ENCODE data around the gene TP53.

TP53 gene

GRCh38 chr17:7707446-7707845 is 20.2 kb upstream of the TP53 start:
- in situ Hi-C loops (cut with MboI; ENCODE audit: low sequenced_read_pairs) = no loop called here

DNA sequence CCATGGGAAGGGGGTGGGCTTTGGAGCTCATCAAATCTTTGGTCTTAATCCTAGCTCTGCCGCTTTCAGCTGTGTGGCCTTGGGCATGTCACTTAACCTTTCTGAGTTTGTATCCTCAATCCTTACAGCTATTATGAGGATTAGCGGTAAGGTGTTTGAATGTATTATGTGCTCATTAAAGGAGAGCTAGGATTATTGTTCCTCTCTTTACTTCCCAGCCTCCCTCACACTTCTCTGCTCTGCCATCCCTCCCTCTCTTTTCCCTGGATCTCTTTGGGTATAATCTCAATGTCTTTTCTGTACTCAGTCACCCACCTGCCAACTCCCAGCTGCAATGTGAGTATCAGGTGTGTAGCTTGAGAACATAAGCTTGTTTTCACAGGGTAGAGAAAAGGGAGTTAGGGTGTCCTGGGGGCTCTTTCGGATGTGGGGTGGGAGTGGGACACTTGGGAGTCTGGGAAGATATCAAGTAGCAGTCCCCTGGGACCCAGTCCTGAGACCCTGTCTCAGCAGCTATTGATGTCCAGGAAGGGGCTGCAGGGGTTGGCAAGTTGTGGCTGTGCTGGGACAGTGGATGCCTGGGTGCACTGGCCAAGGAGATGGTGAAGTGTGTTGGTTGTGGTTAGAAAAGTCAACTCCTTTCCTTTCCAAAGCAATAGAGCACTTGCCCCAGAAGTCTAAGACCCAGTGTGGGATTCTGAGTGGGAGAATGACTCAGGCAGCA is 19.5 kb upstream of the TP53 start:
- in situ Hi-C loops (cut with MboI; ENCODE audit: low sequenced_read_pairs) = no loop called here

- in situ Hi-C loops (cut with MboI; ENCODE audit: low sequenced_read_pairs) = no loop called here
Observed at GRCh38 chr17:7705269-7706255, 18.3 kb upstream of the TP53 start.

DNA sequence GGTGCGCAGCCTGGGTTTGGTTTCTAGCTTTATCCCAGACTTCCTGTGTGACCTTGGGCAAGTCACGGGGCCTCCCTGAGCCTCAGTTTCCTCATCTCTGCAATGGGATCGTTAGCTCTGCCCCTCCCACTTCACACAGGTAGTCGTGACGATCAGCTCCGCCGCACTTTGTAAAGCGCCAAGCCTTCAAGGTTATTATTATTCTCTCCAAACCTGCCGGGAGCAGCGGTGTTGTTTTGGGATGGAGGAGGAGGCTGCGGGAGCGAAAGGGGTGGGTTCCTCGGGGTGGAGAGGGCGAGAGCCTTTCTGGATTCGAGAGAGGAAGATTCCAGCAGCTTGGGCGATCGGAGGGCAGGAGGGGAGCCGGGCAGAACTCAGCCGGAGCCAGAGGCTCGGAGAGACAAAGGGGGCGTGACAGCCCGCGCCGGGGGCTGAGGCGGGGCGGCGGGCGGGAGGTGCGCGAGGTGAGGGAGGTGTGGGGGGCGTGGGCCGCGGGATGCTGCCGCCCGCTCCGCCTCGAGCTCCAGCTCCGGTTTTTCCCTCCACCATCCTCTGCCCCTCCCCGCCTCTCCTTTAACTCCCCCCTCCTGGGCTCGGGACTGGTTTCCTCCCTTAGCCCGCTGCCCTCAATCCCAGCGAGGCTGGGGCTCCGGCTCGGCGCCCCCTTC is 17.4 kb upstream of the TP53 start, which contains the start of gene EFNB3:
TSS of gene EFNB3 (plus strand) at position 602 of the 668 bp plus-strand sequence. CDS start 397 bp downstream, outside the sequence.
- in situ Hi-C loops (cut with MboI; ENCODE audit: low sequenced_read_pairs) = no loop called here

GRCh38 chr17:7703584-7704479 is 16.5 kb upstream of the TP53 start:
- in situ Hi-C loops (cut with MboI; ENCODE audit: low sequenced_read_pairs) = no loop called here

- in situ Hi-C loops (cut with MboI; ENCODE audit: low sequenced_read_pairs) = no loop called here
Observed at GRCh38 chr17:7702776-7703175, 15.5 kb upstream of the TP53 start.

- in situ Hi-C loops (cut with MboI; ENCODE audit: low sequenced_read_pairs) = no loop called here
Observed at GRCh38 chr17:7701681-7702080, 14.4 kb upstream of the TP53 start.

DNA sequence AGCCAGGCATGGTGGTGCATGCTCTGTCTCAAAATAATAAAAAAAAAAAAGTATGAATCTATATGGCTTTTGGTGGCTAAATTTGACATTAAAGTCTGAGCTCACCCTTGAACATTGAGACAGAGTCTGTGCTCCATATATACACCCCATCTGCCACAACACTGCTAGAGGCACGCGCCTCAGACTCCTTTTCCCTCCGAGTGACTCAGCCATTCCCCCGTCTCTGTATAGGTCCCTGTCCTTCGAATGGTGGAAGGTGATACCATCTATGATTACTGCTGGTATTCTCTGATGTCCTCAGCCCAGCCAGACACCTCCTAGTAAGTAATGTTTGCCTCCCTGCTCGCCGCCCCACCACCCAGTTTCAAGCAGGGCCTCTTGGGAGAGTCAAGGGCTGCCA is 13.2 kb upstream of the TP53 start:
- in situ Hi-C loops (cut with MboI; ENCODE audit: low sequenced_read_pairs) = no loop called here

- in situ Hi-C loops (cut with MboI; ENCODE audit: low sequenced_read_pairs) = no loop called here
Observed at GRCh38 chr17:7697828-7698588, 10.7 kb upstream of the TP53 start.

DNA sequence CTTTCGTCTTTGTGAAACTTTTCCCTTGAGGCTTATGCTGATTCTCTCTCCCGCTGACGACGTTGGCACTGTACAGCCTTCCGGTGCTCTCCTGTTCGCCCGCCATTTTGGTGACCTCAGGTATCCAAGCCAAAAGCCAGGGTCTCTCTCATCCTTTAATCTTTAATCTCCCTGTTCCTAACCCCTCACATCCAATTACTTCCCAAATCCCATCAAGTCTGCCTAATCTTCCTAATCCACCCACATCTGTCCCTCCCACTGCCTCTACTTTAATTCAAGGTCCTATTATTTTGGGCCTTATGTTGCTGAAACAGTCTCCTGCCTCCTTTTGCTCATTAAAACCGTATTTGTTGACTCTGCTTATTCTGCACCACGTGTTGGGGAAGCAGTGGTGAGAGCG is 8.3 kb upstream of the TP53 start:
- in situ Hi-C loops (cut with MboI; ENCODE audit: low sequenced_read_pairs) = no loop called here

DNA sequence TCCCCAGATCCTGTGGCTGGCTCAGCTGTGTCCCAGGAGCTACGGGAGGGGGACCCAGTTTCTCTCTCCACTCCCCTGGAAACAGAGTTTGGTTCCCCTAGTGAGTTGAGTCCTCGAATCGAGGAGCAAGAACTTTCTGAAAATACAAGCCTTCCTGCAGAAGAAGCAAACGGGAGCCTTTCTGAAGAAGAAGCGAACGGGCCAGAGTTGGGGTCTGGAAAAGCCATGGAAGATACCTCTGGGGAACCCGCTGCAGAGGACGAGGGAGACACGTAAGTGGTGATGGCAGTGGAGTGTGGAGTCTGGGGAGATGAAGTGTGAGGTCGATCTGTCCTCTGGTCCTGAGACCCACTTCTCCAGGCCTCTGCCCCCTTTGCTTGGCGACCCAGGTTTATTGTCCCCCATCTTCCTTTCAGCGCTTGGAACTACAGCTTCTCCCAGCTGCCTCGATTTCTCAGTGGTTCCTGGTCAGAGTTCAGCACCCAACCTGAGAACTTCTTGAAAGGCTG is 1.6 kb upstream of the TP53 start:
- in situ Hi-C loops (cut with MboI; ENCODE audit: low sequenced_read_pairs) = no loop called here

DNA sequence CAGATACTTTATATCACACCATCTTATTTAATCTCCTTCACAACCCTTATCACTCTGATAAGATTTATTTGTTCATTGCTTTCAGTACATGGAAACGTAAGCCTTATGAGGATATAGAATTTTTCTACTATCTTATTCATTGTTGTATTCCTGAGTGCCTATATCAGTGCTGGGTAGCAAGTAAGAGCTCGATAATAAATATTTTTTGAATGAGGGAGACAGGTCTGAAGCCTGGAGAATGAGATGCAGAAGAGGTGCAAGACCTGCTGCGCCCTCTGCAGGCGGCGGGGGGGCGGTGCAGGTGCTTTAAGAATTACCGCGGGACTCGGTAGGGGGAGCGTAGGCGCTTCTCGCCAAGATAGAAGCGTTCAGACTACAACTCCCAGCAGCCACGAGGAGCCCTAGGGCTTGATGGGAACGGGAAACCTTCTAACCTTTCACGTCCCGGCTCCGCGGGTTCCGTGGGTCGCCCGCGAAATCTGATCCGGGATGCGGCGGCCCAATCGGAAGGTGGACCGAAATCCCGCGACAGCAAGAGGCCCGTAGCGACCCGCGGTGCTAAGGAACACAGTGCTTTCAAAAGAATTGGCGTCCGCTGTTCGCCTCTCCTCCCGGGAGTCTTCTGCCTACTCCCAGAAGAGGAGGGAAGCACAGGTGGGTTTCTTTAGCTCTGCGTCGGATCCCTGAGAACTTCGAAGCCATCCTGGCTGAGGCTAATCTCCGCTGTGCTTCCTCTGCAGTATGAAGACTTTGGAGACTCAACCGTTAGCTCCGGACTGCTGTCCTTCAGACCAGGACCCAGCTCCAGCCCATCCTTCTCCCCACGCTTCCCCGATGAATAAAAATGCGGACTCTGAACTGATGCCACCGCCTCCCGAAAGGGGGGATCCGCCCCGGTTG is 868 bp upstream of the TP53 start, which contains the start of gene WRAP53:
TSS of gene WRAP53 (plus strand) at position 570 of the 900 bp plus-strand sequence. CDS start at position 742, 172 bp downstream.
- in situ Hi-C loops (cut with MboI; ENCODE audit: low sequenced_read_pairs) = no loop called here

GRCh38 chr17:7686222-7687071 is 843 bp downstream of the TP53 start:
- in situ Hi-C loops (cut with MboI; ENCODE audit: low sequenced_read_pairs) = no loop called here

DNA sequence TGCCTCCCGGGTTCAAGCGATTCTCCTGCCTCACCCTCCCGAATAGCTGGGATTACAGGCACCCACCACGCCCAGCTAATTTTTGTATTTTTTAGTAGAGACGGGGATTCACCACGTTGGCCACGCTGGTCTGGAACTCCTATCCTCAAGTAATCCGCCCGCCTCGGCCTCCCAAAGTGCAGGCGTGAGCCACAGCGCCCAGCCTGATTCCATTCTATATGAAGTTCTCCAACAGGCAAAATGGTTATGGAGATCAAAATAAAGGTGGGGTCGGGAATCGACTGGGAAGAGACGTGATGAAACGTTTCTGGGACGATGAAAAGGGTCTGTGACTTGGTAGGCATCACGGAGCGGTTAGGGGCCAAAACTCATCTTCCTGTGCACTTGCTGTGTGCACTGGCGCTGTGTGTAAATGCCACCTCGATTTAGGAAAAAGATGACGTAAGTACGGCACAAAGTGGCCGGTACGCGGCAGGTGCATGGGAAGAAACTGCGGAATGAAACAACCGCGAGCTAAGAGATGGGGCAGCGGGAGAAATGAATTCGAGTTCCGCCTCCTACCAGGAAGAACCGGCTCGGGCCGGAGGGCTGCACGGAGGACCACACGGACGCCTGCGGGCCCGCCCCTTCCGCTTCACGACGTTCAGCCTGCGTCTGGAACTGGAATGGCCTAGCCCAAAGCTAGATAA is 1.6 kb downstream of the TP53 start:
- in situ Hi-C loops (cut with MboI; ENCODE audit: low sequenced_read_pairs) = no loop called here

DNA sequence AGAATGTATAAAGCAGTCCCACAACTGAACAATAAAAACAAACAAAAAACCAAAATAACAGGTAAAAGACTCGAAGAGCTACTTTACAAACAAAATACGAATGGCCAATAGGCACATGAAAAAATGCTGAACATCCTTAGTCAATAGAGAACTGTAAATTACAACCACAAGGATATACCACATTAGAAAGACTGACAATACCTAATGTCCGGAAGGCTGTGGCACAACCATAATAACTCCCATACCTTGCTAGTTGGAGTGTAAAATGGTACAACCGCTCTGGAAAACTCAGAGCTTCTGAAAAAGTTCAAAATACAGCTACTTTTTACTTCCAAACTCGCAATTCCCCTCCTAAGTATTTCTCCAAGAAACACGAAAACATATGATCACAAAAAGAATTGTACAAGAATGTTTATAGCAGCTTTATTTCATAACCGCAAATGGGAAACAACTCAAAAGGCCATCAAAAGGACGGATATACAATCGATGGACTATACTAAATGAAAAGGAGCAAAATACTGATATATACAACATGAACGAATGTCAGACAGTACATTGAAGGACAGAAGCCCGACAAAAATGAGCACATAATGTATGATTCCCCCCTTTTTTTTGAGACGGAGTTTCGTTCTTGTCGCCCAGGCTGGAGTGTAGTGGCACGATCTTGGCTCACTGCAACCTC is 2.3 kb downstream of the TP53 start:
- in situ Hi-C loops (cut with MboI; ENCODE audit: low sequenced_read_pairs) = no loop called here

GRCh38 chr17:7677388-7678067 is 9.8 kb downstream of the TP53 start:
- in situ Hi-C loops (cut with MboI; ENCODE audit: low sequenced_read_pairs) = no loop called here
